GM18873 (cell line): ENCODE results near the gene DAO.
"Not testable (repeated sequence)": the region's sequence is repeated elsewhere in the genome, so short reads cannot be mapped to it uniquely, and the experiment has no call there.

Source experiments
- ATAC-seq: cut with Tn5 transposase; IDR thresholded peaks from one replicate; pipeline ENCODE4 v1.9.1; 2021; ENCODE audit warnings: mild to moderate bottlenecking, moderate library complexity, moderate number of reproducible peaks; ENCODE audit not compliant: unreplicated experiment, low FRiP score

The DAO gene

DNA sequence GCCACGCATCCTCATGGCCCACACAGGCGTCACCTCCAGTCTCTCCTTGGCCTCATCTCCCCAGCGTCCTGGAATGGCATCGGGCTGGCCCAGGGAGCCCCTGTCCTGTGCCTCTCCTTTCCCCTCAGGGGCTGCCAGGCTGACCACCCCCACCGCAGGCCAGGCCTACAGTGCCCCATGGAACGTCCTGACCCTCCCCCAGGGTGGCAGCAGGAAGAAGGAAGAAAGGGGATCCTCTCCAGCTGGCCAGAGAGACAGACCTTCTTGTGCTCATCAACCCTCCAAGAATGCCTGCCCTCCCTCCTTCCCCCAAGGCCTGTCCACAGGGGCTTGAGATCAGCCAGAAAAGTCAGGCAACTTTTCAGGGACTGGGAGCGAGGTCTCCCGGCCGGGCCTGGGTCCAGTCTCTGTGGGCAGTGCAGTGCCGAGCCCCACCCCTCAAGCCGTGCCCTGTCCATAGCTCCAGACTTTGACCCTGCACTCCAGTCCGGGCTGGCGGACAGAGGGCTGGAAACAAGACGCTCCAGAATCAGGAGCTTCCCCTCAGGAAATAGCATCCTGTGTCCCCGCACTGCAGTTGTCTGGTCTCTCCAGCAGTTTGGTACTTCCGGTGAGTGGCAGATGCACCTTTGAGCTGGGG is at the start of gene DAO:
DAO (plus strand) TSS at position 478 of the 640 bp plus-strand sequence. CDS start 4,915 bp downstream, outside the sequence.
- no peak for ATAC-seq

DNA sequence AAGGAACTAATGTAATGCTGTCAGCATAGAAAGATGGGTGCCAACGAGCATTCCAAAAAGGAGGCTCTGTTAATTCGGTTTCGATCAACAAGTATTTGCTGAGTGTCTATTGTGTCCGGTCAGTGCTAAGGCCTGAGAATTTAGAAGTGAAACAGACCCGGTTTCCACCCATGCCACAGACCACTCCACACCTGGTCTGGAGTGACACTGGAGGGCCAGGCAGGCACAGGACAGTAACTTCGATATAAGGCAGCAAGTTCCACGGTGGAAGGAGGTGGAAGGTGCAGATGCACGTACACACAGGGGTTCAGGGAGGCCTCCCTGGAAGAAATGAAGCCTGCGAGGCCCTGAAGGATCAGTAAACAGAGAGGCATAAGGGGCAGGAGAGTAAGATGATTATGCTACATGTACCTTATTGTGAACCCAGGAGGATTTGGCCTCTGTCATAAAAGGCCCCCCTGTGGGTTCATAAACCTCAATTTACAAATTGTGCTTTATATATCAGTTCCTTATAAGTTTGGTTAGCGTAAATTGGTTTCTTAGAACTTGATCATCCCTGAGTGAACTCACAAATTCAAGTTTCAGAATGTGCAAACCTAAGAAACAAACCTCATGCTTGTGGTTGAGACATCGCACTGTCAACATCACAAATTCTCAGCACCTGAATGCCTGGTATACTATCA is 48.4 kb upstream of the DAO start:
- ATAC-seq = no peak

- no peak for ATAC-seq
These were observed 47.7 kb upstream of the DAO start for GRCh38 chr12:108832208-108832607.

- no peak for ATAC-seq
These were observed 47.0 kb upstream of the DAO start for GRCh38 chr12:108832730-108833354.

GRCh38 chr12:108833355-108833733 is 46.5 kb upstream of the DAO start:
- ATAC-seq = no peak

GRCh38 chr12:108833757-108834472 is 46.0 kb upstream of the DAO start:
- ATAC-seq = no peak

DNA sequence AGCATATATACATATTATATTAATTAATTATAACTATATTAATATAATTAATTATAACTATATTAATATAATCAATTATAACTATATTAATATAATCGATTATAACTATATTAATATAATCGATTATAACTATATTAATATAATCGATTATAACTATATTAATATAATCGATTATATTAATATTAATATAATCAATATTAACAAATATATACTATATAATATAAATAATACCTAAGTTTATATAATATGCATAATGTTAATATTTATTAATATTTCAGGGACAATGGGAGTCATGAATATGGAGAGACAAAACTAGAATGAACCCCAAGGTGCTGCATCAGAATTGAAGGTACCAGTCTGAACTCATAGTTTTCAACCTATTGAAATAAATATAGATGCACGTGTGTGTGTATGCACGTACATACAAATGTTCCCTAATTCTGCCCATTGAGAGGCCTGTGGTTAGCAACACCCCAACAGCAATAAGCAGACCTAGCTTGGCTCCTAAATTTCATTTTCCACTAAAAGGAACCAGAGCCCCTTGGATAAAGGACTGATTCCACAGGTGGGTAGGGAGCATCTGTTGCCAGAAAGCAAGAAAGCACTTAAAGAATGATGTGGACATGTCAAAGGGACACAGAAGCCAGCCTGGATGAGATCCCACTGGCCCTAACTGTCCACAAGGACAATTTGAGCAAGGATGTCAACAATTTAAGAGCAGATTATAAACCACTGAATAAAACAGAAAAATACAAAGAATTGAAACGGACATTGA is 43.8 kb upstream of the DAO start:
- ATAC-seq = no peak

- no peak for ATAC-seq
These were observed 42.7 kb upstream of the DAO start for GRCh38 chr12:108837239-108837638.

- ATAC-seq = no peak
These were observed 42.2 kb upstream of the DAO start for GRCh38 chr12:108837680-108838079.

GRCh38 chr12:108838194-108839017 is 41.5 kb upstream of the DAO start:
- peak; percentile 69 for ATAC-seq

- no peak for ATAC-seq
These were observed 40.6 kb upstream of the DAO start for GRCh38 chr12:108839018-108839889.

DNA sequence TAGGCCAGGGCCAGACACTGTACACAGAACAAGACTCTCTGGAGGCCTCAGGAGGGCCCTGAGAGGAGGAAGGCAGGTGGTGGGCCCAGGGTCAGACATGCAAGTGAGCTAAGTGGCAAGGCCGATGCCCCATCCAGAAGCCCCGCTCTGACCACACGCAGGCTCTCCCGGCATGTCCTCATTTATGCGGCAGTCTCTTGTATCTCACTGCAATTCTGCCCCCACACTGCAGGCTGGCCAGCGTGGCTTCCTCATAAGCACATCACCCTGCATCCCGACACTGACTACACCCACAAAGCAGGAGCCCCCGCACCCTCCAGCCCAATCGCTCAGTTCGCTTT is 40.0 kb upstream of the DAO start:
- no peak for ATAC-seq

GRCh38 chr12:108840605-108841332 is 39.1 kb upstream of the DAO start:
- no peak for ATAC-seq

- not testable (repeated sequence) for ATAC-seq
These were observed 38.1 kb upstream of the DAO start for GRCh38 chr12:108841825-108842224.

GRCh38 chr12:108842361-108842760 is 37.5 kb upstream of the DAO start:
- no peak for ATAC-seq

GRCh38 chr12:108843187-108843586 is 36.7 kb upstream of the DAO start:
- no peak for ATAC-seq

- ATAC-seq = no peak
These were observed 34.2 kb upstream of the DAO start for GRCh38 chr12:108845696-108846095.

GRCh38 chr12:108846290-108846701 is 33.6 kb upstream of the DAO start:
- ATAC-seq = no peak
